HCT116 (cell line): ENCODE measurements around the gene OPCML. TPM values are rescaled to one million over a fixed set of nuclear protein-coding genes. Genes with fewer than 3 reads are reported as not detected.

Experiments
- ATAC-seq: fragments of 200-7000 bp; cut with Tn5 transposase; 2 replicates; pipeline ENCODE4 v1.9.1; 2020; ENCODE audit warnings: mild to moderate bottlenecking, moderate library complexity
- BruUV-seq: library from RNA; stranded (reverse); fragments of 400-500 nt; replicated peaks from 2 replicates; lab custom pipeline; 2021; lab: Mats Ljungman, UMichigan
- CTCF ChIA-PET: fragments of 300-600 bp; sonication (Branson Sonifier 250); formaldehyde crosslinking; loops from one replicate; lab custom pipeline; 2021; ENCODE audit warnings: antibody characterized with exemption; lab: Charles Lee
- POLR2A ChIA-PET: fragments of 300-600, 350-600 bp; sonication (Branson Sonifier 250); formaldehyde crosslinking; loops from one replicate; lab custom pipeline; 2021; ENCODE audit warnings: antibody characterized with exemption; lab: Charles Lee
- RAD21 ChIA-PET, 2 experiments: fragments of 300-600 bp; sonication (Branson Sonifier 250); formaldehyde crosslinking; loops; one replicate each; lab custom pipeline; 2023; ENCODE audit warnings: low total read pairs in 2 of 2; ENCODE audit not compliant: uncharacterized antibody in 2 of 2, unreplicated experiment in 2 of 2, low non-redundant PET in 1 of 2; lab: Charles Lee
- DNase-seq: peaks from one replicate; pipeline ENCODE4 v3.0.0-alpha.2; 2010; ENCODE audit warnings: low read depth, low spot score
- H2AFZ ChIP-seq: fragments of 200-600 bp; shearing (Covaris generic), sonication (generic); 2 replicates; pipeline ENCODE4 v1.6.1; 2017; ENCODE audit warnings: low read depth, mixed run types, mixed read lengths, antibody characterized with exemption, low read length; ENCODE audit not compliant: poor library complexity, severe bottlenecking
- H3K27ac ChIP-seq: 2 replicates; pipeline ENCODE4 v1.5.1; 2012; ENCODE audit warnings: low read depth, low read length
- H3K27me3 ChIP-seq: fragments of 200-600 bp; sonication (generic); 2 replicates; pipeline ENCODE4 v1.6.1; 2016; ENCODE audit warnings: mixed run types, low read length, mixed read lengths; ENCODE audit not compliant: insufficient read depth
- H3K36me3 ChIP-seq, 2 experiments: fragments of 200-500 bp in 1 of 2; fragments of 200-600 bp in 1 of 2; sonication (Bioruptor generic) in 1 of 2; sonication (generic) in 1 of 2; 2 replicates each; pipeline versions ENCODE4 v1.5.1 to v1.6.1; 2014 to 2016; ENCODE audit warnings: low read length in 2 of 2, inconsistent platforms in 1 of 2, mixed read lengths in 1 of 2, mixed run types in 1 of 2; ENCODE audit not compliant: insufficient read depth in 2 of 2, control insufficient read depth in 1 of 2
- H3K4me1 ChIP-seq, 2 experiments: fragments of 200-600 bp in 1 of 2; sonication (generic) in 1 of 2; 2 replicates each; pipeline versions ENCODE4 v1.5.1 to v1.6.1; 2012 to 2017; ENCODE audit warnings: low read length in 2 of 2, inconsistent platforms in 1 of 2, mild to moderate bottlenecking in 1 of 2, mixed read lengths in 1 of 2, mixed run types in 1 of 2, moderate library complexity in 1 of 2; ENCODE audit not compliant: insufficient read depth in 2 of 2, control insufficient read depth in 1 of 2
- H3K4me2 ChIP-seq: fragments of 200-600 bp; sonication (generic); 2 replicates; pipeline ENCODE4 v1.6.1; 2017; ENCODE audit warnings: mixed run types, low read length, mixed read lengths
- H3K4me3 ChIP-seq, 2 experiments: fragments of 200-600 bp in 1 of 2; sonication (generic) in 1 of 2; replicated peaks in 1 of 2; 2 replicates each; pipeline ENCODE4 v1.5.1; 2011 to 2016; ENCODE audit warnings: low read length in 2 of 2, control low read depth in 1 of 2, low read depth in 1 of 2, mild to moderate bottlenecking in 1 of 2, mixed read lengths in 1 of 2, mixed run types in 1 of 2
- H3K79me2 ChIP-seq: fragments of 200-600 bp; sonication (generic); 2 replicates; pipeline ENCODE4 v1.6.1; 2017; ENCODE audit warnings: mild to moderate bottlenecking, mixed run types, low read length, moderate library complexity, mixed read lengths; ENCODE audit not compliant: insufficient read depth
- H3K9ac ChIP-seq: fragments of 200-600 bp; sonication (generic); 2 replicates; pipeline ENCODE4 v1.6.1; 2016; ENCODE audit warnings: low read length, mixed read lengths
- H3K9me2 ChIP-seq: fragments of 200-600 bp; sonication (generic), shearing (Covaris generic); 2 replicates; pipeline ENCODE4 v1.6.1; 2017; ENCODE audit warnings: mixed run types, mild to moderate bottlenecking, moderate library complexity; ENCODE audit not compliant: insufficient read depth
- H3K9me3 ChIP-seq, 2 experiments: fragments of 200-500 bp in 1 of 2; fragments of 200-600 bp in 1 of 2; sonication (Bioruptor generic) in 1 of 2; sonication (generic) in 1 of 2; 2 replicates each; pipeline ENCODE4 v1.6.1; 2014 to 2017; ENCODE audit warnings: low read length in 2 of 2, mixed read lengths in 2 of 2, inconsistent platforms in 1 of 2, low read depth in 1 of 2, mild to moderate bottlenecking in 1 of 2, mixed run types in 1 of 2, moderate library complexity in 1 of 2; ENCODE audit not compliant: control insufficient read depth in 1 of 2, insufficient read depth in 1 of 2
- H4K20me1 ChIP-seq: fragments of 200-600 bp; sonication (generic), shearing (Covaris generic); 2 replicates; pipeline ENCODE4 v1.6.1; 2017; ENCODE audit warnings: mixed run types, mild to moderate bottlenecking, moderate library complexity; ENCODE audit not compliant: insufficient read depth
- CBX3 ChIP-seq: IDR thresholded peaks from 2 replicates; pipeline ENCODE4 v1.6.1; 2012; ENCODE audit warnings: low read depth
- EGR1 ChIP-seq: IDR thresholded peaks from 2 replicates; pipeline ENCODE4 v1.6.1; 2012; ENCODE audit warnings: low read depth
- ELF1 ChIP-seq: IDR thresholded peaks from 2 replicates; pipeline ENCODE4 v1.6.1; 2012; ENCODE audit warnings: low read depth, borderline replicate concordance
- EZH2 ChIP-seq: fragments of 200-600 bp; sonication (generic); IDR thresholded peaks from 2 replicates; pipeline ENCODE4 v1.6.1; 2017; ENCODE audit warnings: antibody characterized with exemption, mixed run types
- EZH2phosphoT487 ChIP-seq: fragments of 200-600 bp; IDR thresholded peaks from 2 replicates; pipeline ENCODE4 v1.6.1; 2018; ENCODE audit warnings: antibody characterized with exemption, borderline replicate concordance
- FOSL1 ChIP-seq: IDR thresholded peaks from 2 replicates; pipeline ENCODE4 v1.6.1; 2012; ENCODE audit warnings: low read depth
- JUND ChIP-seq: IDR thresholded peaks from 2 replicates; pipeline ENCODE4 v1.6.1; 2012
- POLR2A ChIP-seq: IDR thresholded peaks from 2 replicates; pipeline ENCODE4 v1.7.0; 2011; ENCODE audit warnings: borderline replicate concordance; ENCODE audit not compliant: insufficient read depth, insufficient read length; ENCODE audit errors: extremely low read depth
- POLR2AphosphoS5 ChIP-seq: IDR thresholded peaks from 2 replicates; pipeline ENCODE4 v1.6.1; 2011; ENCODE audit warnings: mild to moderate bottlenecking, low read depth, low read length, moderate library complexity
- RAD21 ChIP-seq: IDR thresholded peaks from 2 replicates; pipeline ENCODE4 v1.6.1; 2012; ENCODE audit warnings: low read depth, mild to moderate bottlenecking
- SIN3A ChIP-seq: IDR thresholded peaks from 2 replicates; pipeline ENCODE4 v1.6.1; 2012; ENCODE audit warnings: low read depth
- SP1 ChIP-seq: IDR thresholded peaks from 2 replicates; pipeline ENCODE4 v1.6.1; 2012; ENCODE audit warnings: low read depth
- SRF ChIP-seq: IDR thresholded peaks from 2 replicates; pipeline ENCODE4 v1.6.1; 2012; ENCODE audit warnings: low read depth
- TCF7L2 ChIP-seq: IDR thresholded peaks from 2 replicates; pipeline ENCODE4 v1.7.0; 2011; ENCODE audit warnings: borderline replicate concordance, inconsistent platforms; ENCODE audit not compliant: insufficient read depth, insufficient read length; ENCODE audit errors: extremely low read depth
- YY1 ChIP-seq: IDR thresholded peaks from 2 replicates; pipeline ENCODE4 v1.6.1; 2011; ENCODE audit warnings: low read length, low read depth, moderate library complexity, mild to moderate bottlenecking; ENCODE audit not compliant: insufficient replicate concordance; ENCODE audit errors: extremely low read depth
- ZFX ChIP-seq: fragments of 450-650 bp; IDR thresholded peaks from 2 replicates; pipeline ENCODE4 v1.6.1; 2017
- ZNF274 ChIP-seq: fragments of 200-500 bp; sonication (Bioruptor generic); IDR thresholded peaks from 2 replicates; pipeline ENCODE4 v1.6.1; 2014; ENCODE audit warnings: mild to moderate bottlenecking, low read depth, low read length, inconsistent platforms
- intact Hi-C: fragments of 100-400 bp; cut with micrococcal nuclease; formaldehyde crosslinking; loops from 2 replicates; pipeline ENCODE4 v1.10.0; 2022
- total RNA-seq: library from RNA; stranded (reverse); gene quantifications from one replicate; pipeline ENCODE4 v1.2.1, GENCODE V29; 2021; ENCODE audit not compliant: unreplicated experiment
- TF ChIP-seq, protein P1 (sequence below): IDR thresholded peaks from 2 replicates; pipeline ENCODE4 v1.6.1; 2011; ENCODE audit warnings: mild to moderate bottlenecking, low read length, moderate library complexity; ENCODE audit not compliant: insufficient replicate concordance; ENCODE audit errors: extremely low read depth
- TF ChIP-seq, protein P2 (sequence below): IDR thresholded peaks from 2 replicates; pipeline ENCODE4 v1.6.1; 2012; ENCODE audit warnings: low read depth
- TF ChIP-seq, protein P3 (sequence below): IDR thresholded peaks from 2 replicates; pipeline ENCODE4 v1.6.1; 2012

The OPCML gene
- total RNA-seq, 1 experiment from 2014 or later = not detected

DNA sequence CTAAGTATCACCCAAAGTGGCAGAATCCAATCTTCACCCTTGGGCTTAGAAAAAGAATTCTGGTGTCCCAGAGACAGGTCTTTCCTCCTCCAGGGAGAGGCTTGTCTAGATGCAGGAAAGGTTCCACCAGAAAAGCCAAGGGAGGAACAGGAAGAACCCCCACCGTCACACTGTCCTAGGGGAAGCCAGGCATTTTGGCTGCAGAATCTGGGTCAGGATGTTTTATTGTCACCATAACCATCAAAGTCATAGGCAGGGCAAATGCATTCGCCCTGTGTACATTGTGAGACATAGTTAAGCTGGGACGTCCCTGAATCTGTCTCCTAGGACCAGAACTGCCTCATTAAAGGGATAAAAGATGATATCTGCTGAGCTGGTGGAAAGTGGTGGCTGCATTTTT, 590.5 kb downstream of the OPCML start:
- TF ChIP-seq SP1 (no peak), JUND (no peak), EZH2 (no peak), POLR2A (no peak), ZFX (no peak), RAD21 (no peak), SIN3A (no peak), TCF7L2 (no peak), CBX3 (no peak), ELF1 (no peak), YY1 (no peak), EZH2phosphoT487 (no peak), FOSL1 (no peak), POLR2AphosphoS5 (no peak), EGR1 (no peak), ZNF274 (no peak), SRF (no peak)
- TF ChIP-seq, protein P1, sequence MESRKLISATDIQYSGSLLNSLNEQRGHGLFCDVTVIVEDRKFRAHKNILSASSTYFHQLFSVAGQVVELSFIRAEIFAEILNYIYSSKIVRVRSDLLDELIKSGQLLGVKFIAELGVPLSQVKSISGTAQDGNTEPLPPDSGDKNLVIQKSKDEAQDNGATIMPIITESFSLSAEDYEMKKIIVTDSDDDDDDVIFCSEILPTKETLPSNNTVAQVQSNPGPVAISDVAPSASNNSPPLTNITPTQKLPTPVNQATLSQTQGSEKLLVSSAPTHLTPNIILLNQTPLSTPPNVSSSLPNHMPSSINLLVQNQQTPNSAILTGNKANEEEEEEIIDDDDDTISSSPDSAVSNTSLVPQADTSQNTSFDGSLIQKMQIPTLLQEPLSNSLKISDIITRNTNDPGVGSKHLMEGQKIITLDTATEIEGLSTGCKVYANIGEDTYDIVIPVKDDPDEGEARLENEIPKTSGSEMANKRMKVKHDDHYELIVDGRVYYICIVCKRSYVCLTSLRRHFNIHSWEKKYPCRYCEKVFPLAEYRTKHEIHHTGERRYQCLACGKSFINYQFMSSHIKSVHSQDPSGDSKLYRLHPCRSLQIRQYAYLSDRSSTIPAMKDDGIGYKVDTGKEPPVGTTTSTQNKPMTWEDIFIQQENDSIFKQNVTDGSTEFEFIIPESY = no peak
- TF ChIP-seq, protein P2, sequence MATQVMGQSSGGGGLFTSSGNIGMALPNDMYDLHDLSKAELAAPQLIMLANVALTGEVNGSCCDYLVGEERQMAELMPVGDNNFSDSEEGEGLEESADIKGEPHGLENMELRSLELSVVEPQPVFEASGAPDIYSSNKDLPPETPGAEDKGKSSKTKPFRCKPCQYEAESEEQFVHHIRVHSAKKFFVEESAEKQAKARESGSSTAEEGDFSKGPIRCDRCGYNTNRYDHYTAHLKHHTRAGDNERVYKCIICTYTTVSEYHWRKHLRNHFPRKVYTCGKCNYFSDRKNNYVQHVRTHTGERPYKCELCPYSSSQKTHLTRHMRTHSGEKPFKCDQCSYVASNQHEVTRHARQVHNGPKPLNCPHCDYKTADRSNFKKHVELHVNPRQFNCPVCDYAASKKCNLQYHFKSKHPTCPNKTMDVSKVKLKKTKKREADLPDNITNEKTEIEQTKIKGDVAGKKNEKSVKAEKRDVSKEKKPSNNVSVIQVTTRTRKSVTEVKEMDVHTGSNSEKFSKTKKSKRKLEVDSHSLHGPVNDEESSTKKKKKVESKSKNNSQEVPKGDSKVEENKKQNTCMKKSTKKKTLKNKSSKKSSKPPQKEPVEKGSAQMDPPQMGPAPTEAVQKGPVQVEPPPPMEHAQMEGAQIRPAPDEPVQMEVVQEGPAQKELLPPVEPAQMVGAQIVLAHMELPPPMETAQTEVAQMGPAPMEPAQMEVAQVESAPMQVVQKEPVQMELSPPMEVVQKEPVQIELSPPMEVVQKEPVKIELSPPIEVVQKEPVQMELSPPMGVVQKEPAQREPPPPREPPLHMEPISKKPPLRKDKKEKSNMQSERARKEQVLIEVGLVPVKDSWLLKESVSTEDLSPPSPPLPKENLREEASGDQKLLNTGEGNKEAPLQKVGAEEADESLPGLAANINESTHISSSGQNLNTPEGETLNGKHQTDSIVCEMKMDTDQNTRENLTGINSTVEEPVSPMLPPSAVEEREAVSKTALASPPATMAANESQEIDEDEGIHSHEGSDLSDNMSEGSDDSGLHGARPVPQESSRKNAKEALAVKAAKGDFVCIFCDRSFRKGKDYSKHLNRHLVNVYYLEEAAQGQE = no peak
- TF ChIP-seq, protein P3, sequence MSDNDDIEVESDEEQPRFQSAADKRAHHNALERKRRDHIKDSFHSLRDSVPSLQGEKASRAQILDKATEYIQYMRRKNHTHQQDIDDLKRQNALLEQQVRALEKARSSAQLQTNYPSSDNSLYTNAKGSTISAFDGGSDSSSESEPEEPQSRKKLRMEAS = no peak
- DNase-seq (no peak), ATAC-seq (no peak)
- no TSS peak for BruUV-seq
- H2AFZ ChIP-seq = no peak overlapping the region
- no peak overlapping the region for H3K4me3 ChIP-seq
- no peaks in the 10 kb centered on the region for H3K36me3 ChIP-seq
- no peak overlapping the region for H3K4me2 ChIP-seq
- H3K9me3 ChIP-seq = peaks cover 0 to 7% of the 10 kb centered on the region in 2 experiments; a peak in 2 of 4 replicates
- no peaks in the 10 kb centered on the region for H3K27me3 ChIP-seq
- no peak overlapping the region for H3K9ac ChIP-seq
- H3K9me2 ChIP-seq = no peaks in the 10 kb centered on the region
- ChIA-PET POLR2A (no interaction called here), RAD21 (no interaction called here), CTCF (no interaction called here)
- H3K79me2 ChIP-seq = no peaks in the 10 kb centered on the region
- intact Hi-C loops = loop anchor here (2.0 kb wide), 1 partner anchor 1247 kb away; no protein-coding TSS in a partner anchor
- H3K4me1 ChIP-seq = no peaks in the 10 kb centered on the region
- H3K27ac ChIP-seq = no peak overlapping the region
- H4K20me1 ChIP-seq = no peaks in the 10 kb centered on the region; the same call in 1 of the 2 replicates
